Activated CD8-positive, alpha-beta T cell treated with anti-CD3 and anti-CD28 coated beads, Interleukin-2, amount 10 ng/mL, durations not matched to agents 7 days and 5 days (primary cell): Measurements from ENCODE around the gene VOPP1. TPM values are rescaled to one million over a fixed set of nuclear protein-coding genes. Genes with fewer than 3 reads are reported as not detected.
A peak's percentile ranks its signal among the peaks of the same experiment; 100 is the strongest.

Experiments used
- ATAC-seq: fragments of 150-1000 bp; cut with Tn5 transposase; one replicate; pipeline ENCODE4 v1.10.0; 2021; ENCODE audit warnings: moderate library complexity
- CTCF ChIA-PET: fragments of 350-600 bp; sonication (Branson Sonifier 250); formaldehyde crosslinking; loops from one replicate; lab custom pipeline; 2021; ENCODE audit warnings: antibody characterized with exemption; lab: Charles Lee
- POLR2A ChIA-PET: fragments of 350-600 bp; sonication (Branson Sonifier 250); formaldehyde crosslinking; loops from one replicate; lab custom pipeline; 2021; ENCODE audit warnings: antibody characterized with exemption; lab: Charles Lee
- DNase-seq: peaks from one replicate; pipeline ENCODE4 v3.0.0-alpha.2; 2020
- H3K27ac Mint-ChIP-seq: one replicate; pipeline ENCODE4 v1.8.0; 2021; ENCODE audit warnings: mild to moderate bottlenecking, mixed read lengths
- H3K27me3 Mint-ChIP-seq: one replicate; pipeline ENCODE4 v1.8.0; 2021; ENCODE audit warnings: low read depth, mixed read lengths
- H3K36me3 Mint-ChIP-seq: one replicate; pipeline ENCODE4 v1.8.0; 2021; ENCODE audit warnings: low read depth, mixed read lengths
- H3K4me1 Mint-ChIP-seq: one replicate; pipeline ENCODE4 v1.8.0; 2021; ENCODE audit warnings: low read depth, mixed read lengths
- H3K4me3 Mint-ChIP-seq: one replicate; pipeline ENCODE4 v1.8.0; 2021; ENCODE audit warnings: mild to moderate bottlenecking, mixed read lengths
- H3K9me3 Mint-ChIP-seq: one replicate; pipeline ENCODE4 v1.8.0; 2022; ENCODE audit warnings: mixed read lengths; ENCODE audit not compliant: insufficient read depth
- total RNA-seq, 2 experiments: library from RNA; stranded (reverse); gene quantifications; one replicate each; pipeline ENCODE4 v1.2.3, GENCODE V29; 2021

VOPP1 gene
- total RNA-seq, 2 experiments from 2014 or later = 44.5 to 45.3 TPM

- no peak overlapping the region for H3K27ac Mint-ChIP-seq
- ChIA-PET POLR2A (no interaction called here), CTCF (interaction anchor here (3.2 kb wide), 1 partner anchor 13 kb away, joined by 15 read pairs; no protein-coding TSS in a partner anchor)
- no peak for ATAC-seq
- H3K27me3 Mint-ChIP-seq = no peaks in the 10 kb centered on the region
- DNase-seq = no peak
- H3K4me1 Mint-ChIP-seq = peaks cover 43% of the 10 kb centered on the region
- H3K36me3 Mint-ChIP-seq = peaks cover 20% of the 10 kb centered on the region
- no peaks in the 10 kb centered on the region for H3K9me3 Mint-ChIP-seq
- no peak overlapping the region for H3K4me3 Mint-ChIP-seq
Observed at GRCh38 chr7:55552320-55553023, 19.8 kb downstream of the VOPP1 start.

GRCh38 chr7:55550841-55551537, 21.3 kb downstream of the VOPP1 start:
- Mint-ChIP-seq H3K36me3 (peaks cover 18% of the 10 kb centered on the region), H3K4me3 (no peak overlapping the region), H3K27me3 (no peaks in the 10 kb centered on the region), H3K4me1 (peaks cover 41% of the 10 kb centered on the region), H3K9me3 (no peaks in the 10 kb centered on the region), H3K27ac (no peak overlapping the region)
- POLR2A ChIA-PET = no interaction called here
- CTCF ChIA-PET = interaction anchor here (0.6 kb wide), 1 partner anchor 9 kb away, joined by 3 read pairs; no protein-coding TSS in a partner anchor
- ATAC-seq (no peak), DNase-seq (no peak)

GRCh38 chr7:55550010-55550663, 22.2 kb downstream of the VOPP1 start:
- DNase-seq (no peak), ATAC-seq (no peak)
- Mint-ChIP-seq H3K36me3 (peaks cover 14% of the 10 kb centered on the region), H3K27me3 (no peaks in the 10 kb centered on the region), H3K27ac (no peak overlapping the region), H3K4me3 (no peak overlapping the region), H3K9me3 (no peaks in the 10 kb centered on the region), H3K4me1 (peaks cover 36% of the 10 kb centered on the region)
- CTCF ChIA-PET = interaction anchor here (1.3 kb wide), 1 partner anchor 15 kb away, joined by 6 read pairs; no protein-coding TSS in a partner anchor
- POLR2A ChIA-PET = no interaction called here

DNA sequence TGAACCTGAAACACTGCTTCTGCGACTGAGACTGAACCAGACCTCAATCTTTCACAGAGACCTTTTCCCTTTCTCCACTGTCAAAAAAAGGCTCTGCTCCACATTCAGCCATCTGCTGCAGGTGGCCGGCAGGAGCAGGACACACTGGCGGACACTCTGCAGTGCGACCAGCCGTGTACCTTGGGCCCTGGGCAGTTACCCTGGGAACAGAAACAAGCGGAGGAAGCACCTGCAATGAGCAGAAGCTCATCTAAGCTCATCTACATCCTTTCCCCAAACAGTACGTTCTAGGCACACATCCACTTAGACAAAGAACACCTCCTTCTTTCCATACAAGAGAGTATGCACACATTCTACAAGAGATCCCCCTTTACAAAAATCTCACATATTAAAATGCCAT, 22.8 kb downstream of the VOPP1 start:
- no peak overlapping the region for H3K4me3 Mint-ChIP-seq
- no peak for DNase-seq
- H3K4me1 Mint-ChIP-seq = peaks cover 34% of the 10 kb centered on the region
- H3K36me3 Mint-ChIP-seq = peaks cover 12% of the 10 kb centered on the region
- no peak for ATAC-seq
- H3K27me3 Mint-ChIP-seq = no peaks in the 10 kb centered on the region
- H3K9me3 Mint-ChIP-seq = no peaks in the 10 kb centered on the region
- CTCF ChIA-PET = interaction anchor here (1.3 kb wide), 1 partner anchor 15 kb away, joined by 6 read pairs; no protein-coding TSS in a partner anchor
- POLR2A ChIA-PET = no interaction called here
- no peak overlapping the region for H3K27ac Mint-ChIP-seq

DNA sequence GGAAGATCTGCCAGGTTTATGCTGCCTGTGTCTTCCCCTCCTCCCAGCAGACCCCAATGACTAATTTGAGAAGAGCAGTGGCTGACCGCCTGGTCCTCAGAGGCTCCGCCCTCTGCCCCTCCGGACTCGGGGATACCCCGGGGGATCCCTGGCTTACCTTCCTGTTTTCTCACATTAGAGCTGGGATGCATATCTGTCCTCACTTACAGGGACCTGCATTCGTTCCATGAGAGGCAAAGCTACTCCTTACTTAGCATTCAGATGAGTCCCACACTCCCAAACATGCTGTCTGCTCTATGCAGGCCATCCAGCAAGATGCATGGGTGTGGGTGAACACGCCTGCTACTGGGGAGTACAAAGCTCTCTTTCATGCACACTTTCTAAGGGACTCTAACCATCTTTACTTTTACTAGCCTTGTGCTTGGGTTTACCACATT, 24.0 kb downstream of the VOPP1 start:
- Mint-ChIP-seq H3K4me3 (no peak overlapping the region), H3K27ac (no peak overlapping the region), H3K36me3 (peaks cover 16% of the 10 kb centered on the region), H3K4me1 (peaks cover 24% of the 10 kb centered on the region), H3K27me3 (no peaks in the 10 kb centered on the region), H3K9me3 (no peaks in the 10 kb centered on the region)
- CTCF ChIA-PET = interaction anchor here (1.0 kb wide), 1 partner anchor 11 kb away, joined by 3 read pairs; no protein-coding TSS in a partner anchor
- ATAC-seq = no peak
- no peak for DNase-seq
- POLR2A ChIA-PET = no interaction called here

DNA sequence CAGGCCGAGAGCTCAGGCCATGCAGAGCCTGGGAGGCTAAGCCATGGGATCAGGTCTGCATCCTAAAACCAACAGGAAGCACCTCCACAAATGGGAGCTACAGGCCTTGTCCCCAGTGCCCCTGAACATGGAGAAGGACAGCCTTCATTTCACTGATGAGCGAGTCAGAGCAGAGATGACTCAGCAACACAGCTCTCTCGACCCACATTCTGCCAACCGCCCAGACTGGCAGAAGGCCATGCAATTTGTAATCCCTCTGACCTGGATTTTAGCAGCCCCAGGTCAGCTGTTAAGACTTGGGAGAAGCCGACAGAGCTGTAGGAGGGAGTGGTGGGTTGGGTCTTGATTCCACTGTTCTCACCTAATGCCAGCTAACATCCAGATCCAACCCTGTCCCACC, 25.5 kb downstream of the VOPP1 start:
- ATAC-seq (no peak), DNase-seq (no peak)
- ChIA-PET CTCF (interaction anchor here (0.7 to 2.8 kb wide), 2 partner anchors 11 to 31 kb away, joined by 3 to 11 read pairs; no protein-coding TSS in a partner anchor), POLR2A (interaction anchor here (1.0 kb wide), 1 partner anchor 14 kb away, joined by 4 read pairs; no protein-coding TSS in a partner anchor)
- H3K4me1 Mint-ChIP-seq = peaks cover 22% of the 10 kb centered on the region
- no peaks in the 10 kb centered on the region for H3K27me3 Mint-ChIP-seq
- no peak overlapping the region for H3K27ac Mint-ChIP-seq
- H3K9me3 Mint-ChIP-seq = no peaks in the 10 kb centered on the region
- peaks cover 18% of the 10 kb centered on the region for H3K36me3 Mint-ChIP-seq
- H3K4me3 Mint-ChIP-seq = no peak overlapping the region

DNA sequence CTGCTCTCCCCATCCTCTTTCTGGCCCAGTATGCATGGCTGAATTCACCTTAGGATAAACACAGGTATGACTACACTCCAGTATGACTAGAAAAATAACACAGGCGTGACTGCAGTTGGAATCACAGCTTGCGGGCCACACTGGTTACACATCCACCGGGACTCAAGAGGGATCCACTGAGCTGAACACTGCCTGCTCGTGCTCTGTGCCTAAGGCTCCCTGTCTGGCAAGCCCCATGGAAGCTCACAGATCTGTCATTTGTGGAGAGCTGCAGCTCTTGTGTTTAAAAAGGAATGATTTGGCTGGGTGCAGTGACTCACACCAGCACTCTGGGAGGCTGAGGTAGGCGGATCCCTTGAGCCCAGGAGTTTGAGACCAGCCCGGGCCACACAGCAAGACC, 26.8 kb downstream of the VOPP1 start:
- H3K36me3 Mint-ChIP-seq = peaks cover 20% of the 10 kb centered on the region

DNA sequence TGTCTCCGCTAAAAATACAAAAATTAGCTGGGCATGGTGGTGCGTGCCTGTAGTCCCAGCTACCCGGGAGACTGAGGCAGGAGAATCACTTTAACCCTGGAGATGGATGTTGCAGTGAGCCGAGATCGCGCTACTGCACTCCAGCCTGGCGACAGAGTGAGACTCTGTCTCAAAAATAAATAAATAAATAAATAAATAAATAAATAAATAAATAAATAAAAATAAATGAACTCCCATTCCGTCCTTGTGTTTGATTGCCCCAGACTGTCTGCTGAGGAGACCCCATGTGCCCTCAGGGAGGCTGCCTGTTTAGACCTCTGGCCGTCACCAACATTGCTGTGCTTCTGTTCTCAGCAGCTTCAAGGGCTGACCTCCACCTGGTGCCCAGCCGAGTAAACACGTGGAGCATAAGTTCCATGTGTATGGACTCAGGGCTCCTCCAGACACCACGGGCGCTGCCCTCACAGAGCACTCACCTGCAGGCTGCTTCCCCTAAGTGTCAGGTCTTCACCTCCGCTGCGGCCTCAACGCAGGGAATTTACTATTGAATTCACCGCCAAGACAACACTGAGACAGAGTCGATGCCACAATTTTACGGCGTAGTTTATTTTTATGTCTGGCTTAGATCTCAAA, 32.0 kb downstream of the VOPP1 start:
- Mint-ChIP-seq H3K36me3 (peaks cover 26% of the 10 kb centered on the region), H3K9me3 (no peaks in the 10 kb centered on the region), H3K27ac (peak overlapping the region; percentile 10), H3K27me3 (no peaks in the 10 kb centered on the region), H3K4me3 (no peak overlapping the region), H3K4me1 (peaks cover 44% of the 10 kb centered on the region)
- DNase-seq (no peak), ATAC-seq (no peak)
- ChIA-PET CTCF (no interaction called here), POLR2A (interaction anchor here (0.9 kb wide), 1 partner anchor 73 kb away, joined by 4 read pairs; no protein-coding TSS in a partner anchor)

More for the DNA sequence above, 26.8 kb downstream of the VOPP1 start:
- ChIA-PET POLR2A (no interaction called here), CTCF (interaction anchor here (1.5 to 2.8 kb wide), 2 partner anchors 10 to 113 kb away, joined by 3 to 11 read pairs; no protein-coding TSS in a partner anchor)
- Mint-ChIP-seq H3K4me1 (peaks cover 22% of the 10 kb centered on the region), H3K27ac (no peak overlapping the region), H3K27me3 (no peaks in the 10 kb centered on the region), H3K9me3 (no peaks in the 10 kb centered on the region), H3K4me3 (no peak overlapping the region)
- no peak for ATAC-seq
- no peak for DNase-seq

GRCh38 chr7:55539380-55539779, 32.9 kb downstream of the VOPP1 start:
- CTCF ChIA-PET = interaction anchor here (1.1 kb wide), 1 partner anchor 59 kb away, joined by 3 read pairs; no protein-coding TSS in a partner anchor
- Mint-ChIP-seq H3K4me1 (peaks cover 51% of the 10 kb centered on the region), H3K4me3 (no peak overlapping the region), H3K27ac (no peak overlapping the region), H3K27me3 (no peaks in the 10 kb centered on the region), H3K9me3 (no peaks in the 10 kb centered on the region), H3K36me3 (peaks cover 20% of the 10 kb centered on the region)
- ATAC-seq = no peak
- no peak for DNase-seq
- POLR2A ChIA-PET = interaction anchor here (0.7 kb wide), 1 partner anchor 252 kb away, joined by 3 read pairs; no protein-coding TSS in a partner anchor

- DNase-seq (no peak), ATAC-seq (no peak)
- ChIA-PET CTCF (no interaction called here), POLR2A (interaction anchor here (0.7 kb wide), 1 partner anchor 251 kb away, joined by 3 read pairs; no protein-coding TSS in a partner anchor)
- Mint-ChIP-seq H3K27ac (no peak overlapping the region), H3K9me3 (no peaks in the 10 kb centered on the region), H3K4me1 (peaks cover 58% of the 10 kb centered on the region), H3K27me3 (no peaks in the 10 kb centered on the region), H3K36me3 (peaks cover 12% of the 10 kb centered on the region), H3K4me3 (no peak overlapping the region)
Observed at GRCh38 chr7:55538538-55538937, 33.8 kb downstream of the VOPP1 start.

GRCh38 chr7:55537458-55537990, 34.8 kb downstream of the VOPP1 start:
- H3K27ac Mint-ChIP-seq = peak overlapping the region; percentile 44
- H3K9me3 Mint-ChIP-seq = no peaks in the 10 kb centered on the region
- CTCF ChIA-PET = interaction anchor here (1.0 to 3.6 kb wide), 2 partner anchors 8 to 10 kb away, joined by 3 to 11 read pairs; no protein-coding TSS in a partner anchor
- H3K4me3 Mint-ChIP-seq = no peak overlapping the region
- H3K4me1 Mint-ChIP-seq = peaks cover 68% of the 10 kb centered on the region
- no peaks in the 10 kb centered on the region for H3K27me3 Mint-ChIP-seq
- ATAC-seq (no peak), DNase-seq (no peak)
- H3K36me3 Mint-ChIP-seq = peaks cover 16% of the 10 kb centered on the region
- POLR2A ChIA-PET = no interaction called here
